ENCODE measurements around the gene SUPT5H. TPM values are rescaled to one million over a fixed set of nuclear protein-coding genes. Genes with fewer than 3 reads are reported as not detected.

Gene SUPT5H
- total and polyA plus RNA-seq, 2 of the 13 experiments (the other 11 are each of a cell fraction or from before 2014, with no cell fraction given): 48.2 to 51.7 TPM

DNA sequence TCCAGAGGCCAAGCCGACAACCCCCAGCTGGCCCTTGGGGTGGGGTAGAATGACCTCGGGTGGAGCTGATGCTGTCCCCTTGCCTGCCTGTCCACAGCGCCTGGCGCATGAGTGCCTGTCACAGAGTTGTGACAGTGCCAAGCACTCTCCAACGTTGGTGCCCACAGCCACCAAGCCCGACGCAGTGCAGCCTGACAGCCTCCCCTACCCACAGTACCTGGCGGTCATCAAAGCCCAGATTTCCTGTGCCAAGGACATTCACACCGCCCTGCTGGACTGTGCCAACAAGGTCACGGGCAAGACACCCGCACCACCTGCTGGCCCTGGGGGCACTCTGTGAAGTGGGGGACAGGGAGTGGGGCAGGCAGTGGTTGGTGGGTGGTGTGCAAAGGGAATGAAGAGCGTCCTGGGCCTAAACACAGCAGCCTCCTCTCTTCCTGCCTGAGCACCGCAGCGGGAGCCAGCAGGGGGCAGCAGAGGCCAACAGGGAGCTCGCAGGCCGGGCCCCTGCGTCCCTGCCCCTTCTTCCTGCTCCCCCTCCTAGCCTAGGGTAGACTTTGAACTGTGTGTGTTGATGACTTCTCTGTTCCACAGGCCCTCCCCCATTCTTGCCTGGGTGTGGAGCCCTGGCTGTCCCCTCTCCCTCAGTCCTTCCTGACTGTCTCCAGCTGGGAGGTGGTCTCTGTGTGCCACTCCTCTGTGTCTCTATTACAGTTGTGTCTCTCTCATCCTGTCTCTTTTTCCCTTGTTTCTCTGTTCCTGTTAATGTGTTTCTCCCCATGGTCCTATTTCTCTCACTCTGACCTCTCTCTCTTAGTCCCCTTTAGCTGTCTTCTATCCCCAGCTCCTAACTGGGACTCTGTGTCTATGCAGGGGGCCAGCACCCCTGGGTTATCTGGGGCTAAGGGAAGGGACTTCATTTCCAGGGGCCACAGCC, 47.8 kb upstream of the SUPT5H start (continued):
- peak; percentile 66; the same call in 1 of the 2 replicates for TF ChIP-seq POLR2AphosphoS2 (IDR thresholded peaks at IDR 0.05; ENCODE audit: low read depth, low read length)
- no peak for TF ChIP-seq KLF15 (CRISPR knock-in tag; IDR thresholded peaks at IDR 0.05; ENCODE audit: borderline replicate concordance)
- TF ChIP-seq ERF (CRISPR knock-in tag; IDR thresholded peaks at IDR 0.05): peak; percentile 92
- peak; percentile 37 to 56; a peak in 2 of 4 replicates for TF ChIP-seq NR2F1 (CRISPR knock-in tag; IDR thresholded peaks at IDR 0.05)
- 0 out of 2 replicates have a peak, but pooled peaks have one; percentile 48 for TF ChIP-seq PRDM10 (CRISPR knock-in tag; IDR thresholded peaks at IDR 0.05; ENCODE audit: low read depth)
- TF ChIP-seq, protein P1, sequence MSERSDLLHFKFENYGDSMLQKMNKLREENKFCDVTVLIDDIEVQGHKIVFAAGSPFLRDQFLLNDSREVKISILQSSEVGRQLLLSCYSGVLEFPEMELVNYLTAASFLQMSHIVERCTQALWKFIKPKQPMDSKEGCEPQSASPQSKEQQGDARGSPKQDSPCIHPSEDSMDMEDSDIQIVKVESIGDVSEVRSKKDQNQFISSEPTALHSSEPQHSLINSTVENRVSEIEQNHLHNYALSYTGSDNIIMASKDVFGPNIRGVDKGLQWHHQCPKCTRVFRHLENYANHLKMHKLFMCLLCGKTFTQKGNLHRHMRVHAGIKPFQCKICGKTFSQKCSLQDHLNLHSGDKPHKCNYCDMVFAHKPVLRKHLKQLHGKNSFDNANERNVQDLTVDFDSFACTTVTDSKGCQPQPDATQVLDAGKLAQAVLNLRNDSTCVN (CRISPR knock-in tag; IDR thresholded peaks at IDR 0.05; ENCODE audit: borderline replicate concordance): peak; percentile 72
- TF ChIP-seq, protein P2, sequence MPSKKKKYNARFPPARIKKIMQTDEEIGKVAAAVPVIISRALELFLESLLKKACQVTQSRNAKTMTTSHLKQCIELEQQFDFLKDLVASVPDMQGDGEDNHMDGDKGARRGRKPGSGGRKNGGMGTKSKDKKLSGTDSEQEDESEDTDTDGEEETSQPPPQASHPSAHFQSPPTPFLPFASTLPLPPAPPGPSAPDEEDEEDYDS (CRISPR knock-in tag; IDR thresholded peaks at IDR 0.05): peak; percentile 98
- TF ChIP-seq ZNF609 (CRISPR knock-in tag; IDR thresholded peaks at IDR 0.05; ENCODE audit: borderline replicate concordance): peak; percentile 69; the same call in 1 of the 2 replicates
- TF ChIP-seq ZNF44 (CRISPR knock-in tag; IDR thresholded peaks at IDR 0.05): no peak; the same call in 1 of the 2 replicates
- no peak for TF ChIP-seq ZNF282 (IDR thresholded peaks at IDR 0.05; ENCODE audit: partially characterized antibody)
- peak; percentile 77; the same call in 1 of the 2 replicates for TF ChIP-seq ZSCAN21 (CRISPR knock-in tag; IDR thresholded peaks at IDR 0.05; ENCODE audit: borderline replicate concordance)
- 0 out of 2 replicates have a peak, but pooled peaks have one; percentile 19 for TF ChIP-seq ZNF639 (CRISPR knock-in tag; conservative IDR thresholded peaks at IDR 0.05)
- no peak for TF ChIP-seq ZNF569 (CRISPR knock-in tag; IDR thresholded peaks at IDR 0.05; ENCODE audit: borderline replicate concordance)
- TF ChIP-seq LCORL (IDR thresholded peaks at IDR 0.05): no peak
- TF ChIP-seq LCORL (CRISPR knock-in tag; IDR thresholded peaks at IDR 0.05): peak; percentile 93
- no peak for TF ChIP-seq SIN3B (IDR thresholded peaks at IDR 0.05; ENCODE audit: low read length)
